GM04504 (cell line): ENCODE measurements around the gene POLR2J.
"Not testable (repeated sequence)": the region's sequence is repeated elsewhere in the genome, so short reads cannot be mapped to it uniquely, and the experiment has no call there.

Source experiments
- DNase-seq: peaks from one replicate; pipeline ENCODE4 v3.0.0-alpha.2; 2012; ENCODE audit warnings: low read depth

Gene POLR2J

GRCh38 chr7:102494473-102495149, 15.9 kb upstream of the POLR2J start:
- DNase-seq = not testable (repeated sequence)

GRCh38 chr7:102494026-102494425, 15.3 kb upstream of the POLR2J start:
- not testable (repeated sequence) for DNase-seq

GRCh38 chr7:102493220-102493935, 14.7 kb upstream of the POLR2J start:
- DNase-seq = not testable (repeated sequence)

- DNase-seq = not testable (repeated sequence)
Observed at GRCh38 chr7:102490529-102491075, 11.9 kb upstream of the POLR2J start.

GRCh38 chr7:102484317-102484716, 5.6 kb upstream of the POLR2J start:
- not testable (repeated sequence) for DNase-seq

GRCh38 chr7:102481962-102482361, 3.2 kb upstream of the POLR2J start:
- not testable (repeated sequence) for DNase-seq

GRCh38 chr7:102479982-102480637, 1.4 kb upstream of the POLR2J start:
- not testable (repeated sequence) for DNase-seq

GRCh38 chr7:102479209-102479584, 475 bp upstream of the POLR2J start:
- DNase-seq = not testable (repeated sequence)

- not testable (repeated sequence) for DNase-seq
Observed at GRCh38 chr7:102474736-102475435, 3.8 kb downstream of the POLR2J start.

- DNase-seq = not testable (repeated sequence)
Observed at GRCh38 chr7:102474116-102474515, 4.6 kb downstream of the POLR2J start.

GRCh38 chr7:102473271-102473991, 5.3 kb downstream of the POLR2J start:
- DNase-seq = no peak

GRCh38 chr7:102472126-102473041, 6.3 kb downstream of the POLR2J start:
- DNase-seq = no peak

GRCh38 chr7:102471791-102472125, 7.0 kb downstream of the POLR2J start:
- DNase-seq = no peak

GRCh38 chr7:102469972-102470825, 8.5 kb downstream of the POLR2J start:
- no peak for DNase-seq

- DNase-seq = no peak
Observed at GRCh38 chr7:102469351-102469971, 9.3 kb downstream of the POLR2J start.

GRCh38 chr7:102468478-102469350, 10.0 kb downstream of the POLR2J start:
- DNase-seq = no peak

GRCh38 chr7:102467581-102468477, 10.9 kb downstream of the POLR2J start:
- DNase-seq = no peak
